OCI-M1 (cell line): ENCODE results near the gene THSD7A.

Experiments
- DNase-seq: peaks from one replicate; lab custom pipeline; 2025; lab: John Stamatoyannopoulos, UW

THSD7A gene

GRCh38 chr7:11810043-11810625, 21.9 kb downstream of the THSD7A start:
- DNase-seq: no peak

DNA sequence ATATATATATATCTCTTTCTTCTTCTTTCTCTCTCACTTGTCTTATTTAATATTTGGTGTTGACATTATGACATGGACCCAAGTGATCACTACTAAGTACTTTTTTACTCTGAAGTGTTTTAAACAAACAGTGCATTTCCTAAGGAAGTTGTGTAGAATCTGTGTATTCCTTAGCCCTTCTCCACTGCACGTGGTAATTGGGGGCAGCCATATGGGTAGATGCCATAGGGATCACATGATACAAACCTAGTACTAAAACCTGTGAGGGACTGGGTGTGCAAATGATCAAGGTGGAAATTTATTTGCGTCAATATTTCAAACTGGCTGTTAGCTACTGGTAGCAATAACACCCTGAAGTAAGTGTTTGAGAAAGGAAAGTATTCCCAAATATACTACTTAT, 25.0 kb downstream of the THSD7A start:
- no peak for DNase-seq

DNA sequence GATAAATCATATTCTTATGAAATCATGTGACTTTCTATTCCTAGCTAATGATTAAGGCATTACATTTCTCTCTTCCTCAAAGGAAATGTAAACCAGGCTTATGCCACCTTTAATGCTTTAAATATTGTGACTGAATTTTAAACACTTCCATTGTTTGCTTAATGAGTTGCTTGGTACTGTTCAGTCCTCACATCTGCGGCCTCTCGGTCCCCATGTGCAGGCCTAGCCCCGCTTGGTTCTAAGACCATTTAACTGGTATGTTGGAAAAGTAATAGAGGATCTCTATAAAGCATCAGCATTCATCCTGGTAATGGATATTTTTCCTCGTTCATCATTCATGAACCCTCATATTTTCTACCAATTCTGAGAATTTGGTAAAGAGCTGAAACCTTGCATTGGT, 27.4 kb downstream of the THSD7A start:
- no peak for DNase-seq

- no peak for DNase-seq
Observed at GRCh38 chr7:11795231-11795630, 36.8 kb downstream of the THSD7A start.

DNA sequence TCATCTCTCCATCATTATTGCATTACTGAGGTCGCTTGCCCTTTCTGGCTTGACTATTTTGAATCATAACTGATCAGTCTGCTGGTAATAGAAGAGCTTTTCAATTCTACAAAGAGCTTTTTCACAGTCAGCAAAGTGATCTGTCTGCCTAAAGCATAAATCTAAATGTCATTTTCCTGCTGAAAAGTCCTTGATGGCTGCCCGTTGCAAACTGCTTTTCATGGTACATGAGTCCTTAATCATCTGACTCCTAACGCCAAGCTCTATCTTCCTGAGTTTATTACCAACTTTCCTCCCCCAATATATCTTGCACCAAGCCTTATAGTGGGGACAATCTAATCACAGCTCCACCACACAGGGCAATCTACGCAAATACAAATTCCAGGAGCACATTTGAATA, 39.8 kb downstream of the THSD7A start:
- no peak for DNase-seq

DNA sequence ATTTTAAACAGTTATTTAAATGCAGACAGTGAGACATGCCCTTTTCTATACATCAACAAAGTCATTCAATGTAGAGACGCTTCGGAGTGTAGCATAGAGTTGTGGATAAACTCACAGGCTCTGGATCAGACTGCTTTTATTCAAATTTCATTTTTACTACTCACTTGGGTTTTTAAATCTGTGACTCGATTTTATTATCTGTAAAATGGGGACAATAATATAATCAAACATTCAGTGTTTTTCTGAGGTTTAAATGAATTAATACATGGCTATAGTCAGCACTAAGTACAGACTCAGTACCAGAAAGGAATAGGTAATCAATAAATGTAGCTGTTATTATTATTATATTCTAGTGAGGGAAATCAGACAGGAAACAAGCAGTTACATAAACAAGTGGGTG, 43.4 kb downstream of the THSD7A start:
- DNase-seq: no peak

GRCh38 chr7:11787534-11787933, 44.5 kb downstream of the THSD7A start:
- no peak for DNase-seq

- DNase-seq: no peak
Observed at GRCh38 chr7:11786186-11786585, 45.8 kb downstream of the THSD7A start.

- DNase-seq: no peak
Observed at GRCh38 chr7:11784769-11785536, 47.0 kb downstream of the THSD7A start.

- DNase-seq: no peak
Observed at GRCh38 chr7:11779864-11780674, 51.9 kb downstream of the THSD7A start.

DNA sequence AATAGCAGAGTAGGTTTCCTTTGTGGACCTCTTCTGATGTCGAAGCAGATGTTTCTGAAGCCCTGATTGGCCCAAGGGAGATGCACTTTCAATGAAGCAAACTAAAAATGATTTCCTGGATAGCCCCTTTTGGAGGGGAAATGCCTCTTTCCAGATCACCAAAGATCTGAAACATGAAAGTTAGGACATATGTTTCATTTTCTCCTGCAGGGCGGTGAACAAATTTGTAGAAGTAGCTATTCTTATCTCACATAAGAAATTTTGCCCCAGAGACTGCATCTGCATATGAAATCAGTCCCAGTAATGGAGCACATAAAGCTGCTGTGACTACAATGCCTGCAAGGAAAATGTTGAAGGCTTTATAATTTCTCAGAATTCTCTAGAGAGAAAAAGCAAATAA, 56.0 kb downstream of the THSD7A start:
- no peak for DNase-seq

- DNase-seq: no peak
Observed at GRCh38 chr7:11775401-11775800, 56.6 kb downstream of the THSD7A start.

GRCh38 chr7:11768263-11768662, 63.7 kb downstream of the THSD7A start:
- peak; percentile 9 for DNase-seq

- peak; percentile 49 for DNase-seq
Observed at GRCh38 chr7:11767148-11767547, 64.8 kb downstream of the THSD7A start.

DNA sequence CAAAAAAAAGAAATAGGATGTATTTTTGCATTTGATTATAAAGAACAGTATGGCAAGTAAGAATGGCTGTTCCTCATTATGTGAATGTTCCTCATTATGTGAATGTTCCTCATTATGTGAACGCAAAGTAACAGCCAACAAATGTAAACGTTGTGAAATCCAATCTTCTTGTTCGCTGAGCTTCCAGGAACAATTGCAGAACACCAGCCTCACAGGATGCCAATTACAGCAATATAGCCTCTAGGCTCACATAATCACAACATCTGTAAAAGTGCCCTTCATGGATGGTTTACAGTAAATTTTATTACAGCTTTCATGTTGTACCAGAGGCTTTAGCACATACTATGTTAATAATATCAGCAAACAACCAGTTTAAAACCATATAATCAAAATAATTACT, 71.6 kb downstream of the THSD7A start:
- DNase-seq: peak; percentile 48

GRCh38 chr7:11758627-11759111, 73.3 kb downstream of the THSD7A start:
- peak; percentile 39 for DNase-seq

GRCh38 chr7:11757153-11757552, 74.8 kb downstream of the THSD7A start:
- peak; percentile 23 for DNase-seq

GRCh38 chr7:11754933-11755332, 77.1 kb downstream of the THSD7A start:
- no peak for DNase-seq

DNA sequence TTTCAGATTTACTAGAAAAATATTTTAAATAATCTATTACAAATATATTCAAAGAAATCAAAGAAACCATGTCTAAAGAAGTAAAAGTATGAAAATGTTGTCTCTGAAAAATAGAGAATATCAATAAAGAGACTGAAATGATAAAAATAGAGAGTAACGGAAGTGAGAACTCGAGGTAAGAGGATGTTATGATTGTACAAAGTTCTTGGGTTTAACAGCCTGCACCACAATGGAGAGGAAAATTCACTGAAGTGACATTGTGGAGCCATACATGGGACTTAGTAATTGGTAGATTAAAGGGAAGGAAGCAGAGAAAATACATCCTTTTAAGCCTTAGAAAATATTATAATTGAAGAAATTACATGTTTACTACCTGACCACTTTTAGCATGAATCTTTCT, 77.9 kb downstream of the THSD7A start:
- no peak for DNase-seq

DNA sequence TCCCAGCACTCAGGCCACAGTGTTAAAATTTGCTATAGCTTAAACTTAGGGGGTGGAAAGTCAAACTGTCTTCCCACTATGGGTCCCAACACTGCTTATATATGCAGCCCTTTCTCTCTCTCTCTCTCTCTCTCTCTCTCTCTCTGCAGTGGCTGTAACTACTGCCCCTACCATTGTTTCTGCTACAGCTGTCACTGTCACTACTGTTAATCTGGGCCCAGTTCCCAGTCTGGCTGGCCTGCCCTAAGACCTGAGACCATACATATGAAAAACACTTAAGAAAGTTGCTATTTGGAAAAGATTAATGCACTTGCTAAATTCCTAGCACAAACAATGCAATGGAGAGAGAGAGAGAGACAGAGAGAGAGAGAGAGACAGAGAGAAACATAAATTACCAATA, 78.6 kb downstream of the THSD7A start:
- no peak for DNase-seq

DNA sequence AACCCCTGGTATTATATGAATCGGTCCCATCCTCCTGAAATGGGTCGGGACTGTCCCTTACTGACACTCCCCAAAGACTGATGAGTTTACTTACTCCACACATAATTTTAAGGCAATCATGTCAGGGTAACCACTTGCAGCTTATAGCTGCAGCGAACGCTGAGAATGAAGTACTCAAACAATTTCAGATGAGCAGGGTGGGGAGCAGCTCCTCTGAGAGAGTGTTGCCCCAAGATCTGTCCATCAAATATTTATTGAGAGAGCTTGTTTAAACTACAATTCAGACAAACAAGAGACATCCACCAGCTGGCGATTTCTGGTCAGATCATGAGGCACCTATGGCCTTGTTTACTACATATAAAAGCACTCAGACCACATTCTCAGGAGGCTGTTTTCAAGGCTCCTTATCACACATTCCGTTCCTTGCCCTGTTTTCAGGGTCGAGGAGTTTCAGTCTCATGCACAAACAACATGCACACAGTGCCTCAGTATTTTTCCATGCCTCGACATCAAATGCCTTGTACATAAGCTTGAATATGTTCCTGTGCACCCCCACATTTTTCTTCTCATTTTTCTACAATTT, 80.1 kb downstream of the THSD7A start:
- no peak for DNase-seq

DNA sequence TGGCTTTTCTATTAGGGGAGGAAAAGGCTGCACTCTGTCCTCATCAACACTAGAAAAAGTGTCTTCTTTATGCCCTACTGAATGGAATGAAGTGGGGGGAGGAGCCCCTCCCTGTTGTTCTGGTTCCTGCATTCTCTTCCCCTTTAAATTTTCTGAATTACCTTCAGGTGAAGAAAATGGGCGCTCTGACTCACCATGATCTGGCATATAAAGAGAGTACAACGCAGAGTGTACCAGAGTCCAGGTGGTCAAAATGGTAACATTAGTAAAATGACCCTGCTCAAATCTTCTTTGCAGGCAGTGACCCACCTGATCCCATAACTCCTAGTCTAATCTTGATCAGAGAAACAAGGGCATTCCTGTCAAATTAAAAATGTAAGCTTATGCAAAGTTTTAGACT, 80.7 kb downstream of the THSD7A start:
- no peak for DNase-seq

DNA sequence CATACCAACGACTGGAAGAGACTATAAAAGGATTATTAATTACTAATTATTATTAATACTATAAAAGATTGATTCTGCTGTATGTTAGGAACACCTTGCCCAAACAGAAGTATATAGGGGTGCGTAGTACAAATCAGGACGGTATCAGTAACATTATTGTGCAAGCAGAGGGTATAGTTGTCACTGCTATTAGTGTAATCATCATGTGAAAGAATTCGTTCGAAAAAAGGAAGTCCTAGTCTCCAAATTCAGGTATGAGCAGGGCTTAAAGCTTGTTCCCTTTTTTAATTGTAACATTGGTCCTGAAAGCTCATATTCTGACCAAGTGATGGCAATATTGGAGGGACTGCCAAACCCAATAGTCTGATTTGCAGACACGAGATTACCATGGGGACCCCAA, 81.8 kb downstream of the THSD7A start:
- no peak for DNase-seq
